ENCODE measurements around the gene NRXN3.
A peak's percentile ranks its signal among the peaks of the same experiment; 100 is the strongest.

The NRXN3 gene

DNA sequence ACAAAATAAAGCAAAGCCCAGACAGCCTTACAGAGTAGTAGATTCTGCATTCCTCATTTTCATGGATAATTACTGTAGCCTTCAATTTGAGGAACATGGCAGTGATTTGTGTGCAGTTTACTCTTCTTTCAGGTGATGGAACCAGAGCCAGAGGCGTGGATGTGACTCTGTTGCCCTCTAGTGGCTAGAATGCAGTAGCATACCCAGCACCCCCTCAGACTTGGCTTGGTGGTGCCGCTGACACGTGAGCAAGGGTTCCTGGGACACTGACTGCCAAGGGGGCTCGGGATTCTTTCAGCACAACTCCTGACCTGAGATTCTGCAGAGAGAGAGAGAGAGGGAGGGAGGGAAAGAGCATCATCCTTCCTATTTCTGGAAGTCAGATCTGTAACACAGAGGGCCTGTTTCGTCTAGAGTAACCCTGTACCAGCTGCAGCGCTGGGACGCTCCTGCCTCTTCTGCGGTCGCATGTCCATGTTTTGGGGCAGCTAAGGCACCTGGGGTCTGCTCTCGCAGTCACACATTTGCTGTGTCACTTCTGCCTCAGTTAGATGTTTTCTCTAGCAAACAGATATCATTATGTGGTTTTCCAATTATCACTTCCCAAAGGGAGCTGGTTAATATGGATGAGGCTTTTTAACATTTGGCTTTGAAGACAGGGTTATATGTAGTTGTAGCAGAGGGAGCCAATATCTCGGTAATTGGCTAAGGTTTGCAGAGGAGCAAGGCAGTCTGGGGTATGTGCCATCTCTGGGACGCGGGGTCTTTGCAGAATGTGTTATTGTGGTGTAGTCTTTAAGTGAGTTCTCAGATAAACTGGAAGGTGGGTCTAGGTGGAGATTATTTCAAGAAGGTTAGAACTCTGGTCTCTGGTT, 428.1 kb downstream of the NRXN3 start:
- TF ChIP-seq, protein P1, sequence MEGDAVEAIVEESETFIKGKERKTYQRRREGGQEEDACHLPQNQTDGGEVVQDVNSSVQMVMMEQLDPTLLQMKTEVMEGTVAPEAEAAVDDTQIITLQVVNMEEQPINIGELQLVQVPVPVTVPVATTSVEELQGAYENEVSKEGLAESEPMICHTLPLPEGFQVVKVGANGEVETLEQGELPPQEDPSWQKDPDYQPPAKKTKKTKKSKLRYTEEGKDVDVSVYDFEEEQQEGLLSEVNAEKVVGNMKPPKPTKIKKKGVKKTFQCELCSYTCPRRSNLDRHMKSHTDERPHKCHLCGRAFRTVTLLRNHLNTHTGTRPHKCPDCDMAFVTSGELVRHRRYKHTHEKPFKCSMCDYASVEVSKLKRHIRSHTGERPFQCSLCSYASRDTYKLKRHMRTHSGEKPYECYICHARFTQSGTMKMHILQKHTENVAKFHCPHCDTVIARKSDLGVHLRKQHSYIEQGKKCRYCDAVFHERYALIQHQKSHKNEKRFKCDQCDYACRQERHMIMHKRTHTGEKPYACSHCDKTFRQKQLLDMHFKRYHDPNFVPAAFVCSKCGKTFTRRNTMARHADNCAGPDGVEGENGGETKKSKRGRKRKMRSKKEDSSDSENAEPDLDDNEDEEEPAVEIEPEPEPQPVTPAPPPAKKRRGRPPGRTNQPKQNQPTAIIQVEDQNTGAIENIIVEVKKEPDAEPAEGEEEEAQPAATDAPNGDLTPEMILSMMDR (conservative IDR thresholded peaks at IDR 0.05; ENCODE audit: low read depth, low read length): peak; percentile 99
- H3K4me3 ChIP-seq (ENCODE audit: low read length): no peak overlapping the region
- peak; percentile 23 for DNase-seq (ENCODE audit: low read depth)

GRCh38 chr14:78605025-78605762, 435.0 kb downstream of the NRXN3 start:
- no peak overlapping the region for H3K4me3 ChIP-seq (ENCODE audit: low read length)
- TF ChIP-seq, protein P1 (conservative IDR thresholded peaks at IDR 0.05; ENCODE audit: low read depth, low read length): no peak
- no peak for DNase-seq (ENCODE audit: low read depth)

DNA sequence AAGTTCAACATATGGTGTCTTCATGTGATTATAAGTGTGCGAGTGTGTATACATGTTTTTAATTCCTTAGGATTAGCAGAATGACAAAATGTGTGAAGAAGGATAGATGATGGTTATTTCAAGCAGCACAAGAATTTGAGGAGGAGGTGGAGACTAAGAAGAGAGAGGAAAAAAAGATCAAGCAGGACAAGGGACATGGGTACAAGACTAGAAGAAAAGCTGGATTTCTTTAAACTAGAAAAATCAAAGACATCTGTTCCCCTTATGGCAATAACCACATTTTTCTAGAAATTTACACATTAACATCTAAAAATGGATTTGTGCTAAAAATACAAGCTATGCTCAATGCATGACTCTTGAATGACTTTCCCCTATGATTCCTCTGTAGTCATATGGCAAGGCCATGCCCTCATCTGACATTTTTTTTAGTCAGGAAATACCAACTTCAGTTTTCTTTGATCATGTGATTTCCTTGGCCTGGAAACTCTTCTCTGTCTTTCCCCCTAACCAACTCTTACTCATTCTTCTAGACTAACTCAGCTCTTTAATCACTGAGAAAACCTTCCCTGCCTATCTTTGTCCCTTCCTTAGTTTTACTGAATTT, 435.8 kb downstream of the NRXN3 start:
- DNase-seq (ENCODE audit: low read depth): peak; percentile 52
- TF ChIP-seq, protein P1 (conservative IDR thresholded peaks at IDR 0.05; ENCODE audit: low read depth, low read length): no peak
- no peak overlapping the region for H3K4me3 ChIP-seq (ENCODE audit: low read length)

GRCh38 chr14:78608998-78609787, 439.0 kb downstream of the NRXN3 start:
- DNase-seq (ENCODE audit: low read depth): no peak
- H3K4me3 ChIP-seq (ENCODE audit: low read length): no peak overlapping the region
- TF ChIP-seq, protein P1 (conservative IDR thresholded peaks at IDR 0.05; ENCODE audit: low read depth, low read length): no peak

- no peak for DNase-seq (ENCODE audit: low read depth)
- TF ChIP-seq, protein P1 (conservative IDR thresholded peaks at IDR 0.05; ENCODE audit: low read depth, low read length): no peak
- H3K4me3 ChIP-seq (ENCODE audit: low read length): no peak overlapping the region
Measured at GRCh38 chr14:78610994-78611393, 440.8 kb downstream of the NRXN3 start.

DNA sequence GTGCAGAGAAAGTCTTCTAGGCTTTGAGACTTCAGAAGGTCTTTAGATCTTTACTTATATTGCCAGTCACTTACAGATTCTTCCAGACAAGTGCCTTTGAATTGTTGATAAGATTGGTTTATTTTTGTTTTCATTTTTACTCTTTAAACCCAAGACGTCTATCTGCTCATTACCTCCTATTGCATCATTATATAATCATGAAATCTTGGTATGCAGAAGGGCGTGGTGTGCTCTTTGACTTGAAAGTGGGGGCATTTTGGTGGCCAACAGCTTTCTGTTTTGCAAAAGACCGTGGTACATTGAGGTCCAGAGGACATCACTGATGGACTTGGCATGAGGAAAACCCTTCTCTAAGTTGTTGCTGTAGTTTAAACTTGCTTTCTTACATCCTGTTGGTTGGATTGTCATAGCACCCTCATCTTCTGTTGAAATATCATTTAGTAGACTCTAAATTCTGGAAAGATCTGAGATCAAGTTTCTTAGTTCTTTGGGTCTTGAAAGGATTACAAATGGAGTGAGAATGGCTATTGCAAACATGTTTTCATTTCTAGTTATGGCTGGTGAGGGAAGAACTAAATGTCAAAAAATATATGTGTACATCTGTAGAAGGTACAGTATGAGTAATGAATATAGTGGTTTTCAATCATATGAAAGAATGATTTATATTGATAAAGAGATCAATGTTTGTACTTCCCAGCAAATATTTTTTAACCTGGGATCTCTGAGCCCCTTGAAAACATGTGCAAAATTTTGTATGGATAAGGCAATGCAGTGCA, 441.8 kb downstream of the NRXN3 start:
- no peak overlapping the region for H3K4me3 ChIP-seq (ENCODE audit: low read length)
- TF ChIP-seq, protein P1 (conservative IDR thresholded peaks at IDR 0.05; ENCODE audit: low read depth, low read length): no peak
- DNase-seq (ENCODE audit: low read depth): no peak
